Activated gamma-delta T cell treated with anti-CD3 and anti-CD28 coated beads, Interleukin-2, amount 50 U/mL, for 16 hours (primary cell): ENCODE results near the gene HS3ST5.
"Not testable (repeated sequence)": the region's sequence is repeated elsewhere in the genome, so short reads cannot be mapped to it uniquely, and the experiment has no call there.

Experiments
- DNase-seq: peaks from one replicate; pipeline ENCODE4 v3.0.0-alpha.2; 2020; ENCODE audit warnings: low read depth

Gene HS3ST5

DNA sequence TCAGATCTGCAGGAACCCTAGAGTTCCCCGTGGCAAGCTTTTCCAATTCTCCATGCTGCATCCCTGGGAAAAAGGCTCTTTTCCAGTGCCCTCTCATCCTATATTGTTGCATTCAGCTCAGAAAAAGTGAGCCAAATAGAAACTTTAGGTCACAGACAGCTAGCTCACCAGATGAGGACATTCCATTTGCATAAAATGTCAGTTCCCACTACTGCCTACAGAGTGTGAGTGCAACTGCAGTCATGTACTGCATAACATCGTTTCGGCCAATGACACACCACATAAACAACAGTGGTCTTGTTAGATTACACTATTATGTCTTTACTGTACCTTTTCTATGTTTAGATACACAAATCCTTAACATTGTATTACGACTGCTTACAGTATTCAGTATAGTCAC, 8.6 kb downstream of the HS3ST5 start:
- DNase-seq: no peak

DNA sequence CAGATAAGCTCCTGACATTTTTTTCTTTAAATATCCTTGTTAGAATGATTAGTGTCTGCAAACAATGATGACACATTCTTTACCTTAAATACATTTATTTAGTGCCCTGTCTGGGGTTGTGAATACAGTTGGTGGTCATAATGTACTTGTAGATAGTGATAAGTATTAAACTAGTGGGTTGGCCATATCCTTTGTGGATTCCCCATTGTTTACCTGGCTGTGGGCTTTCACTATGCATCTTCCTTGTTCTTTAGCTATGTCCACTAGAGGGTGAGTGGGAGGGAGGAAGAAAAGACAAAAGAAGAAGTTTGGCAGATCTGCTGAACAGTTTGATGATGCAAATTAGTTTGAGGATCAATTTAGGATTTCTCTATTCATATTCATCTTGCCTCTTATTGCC, 15.7 kb downstream of the HS3ST5 start:
- DNase-seq: no peak

DNA sequence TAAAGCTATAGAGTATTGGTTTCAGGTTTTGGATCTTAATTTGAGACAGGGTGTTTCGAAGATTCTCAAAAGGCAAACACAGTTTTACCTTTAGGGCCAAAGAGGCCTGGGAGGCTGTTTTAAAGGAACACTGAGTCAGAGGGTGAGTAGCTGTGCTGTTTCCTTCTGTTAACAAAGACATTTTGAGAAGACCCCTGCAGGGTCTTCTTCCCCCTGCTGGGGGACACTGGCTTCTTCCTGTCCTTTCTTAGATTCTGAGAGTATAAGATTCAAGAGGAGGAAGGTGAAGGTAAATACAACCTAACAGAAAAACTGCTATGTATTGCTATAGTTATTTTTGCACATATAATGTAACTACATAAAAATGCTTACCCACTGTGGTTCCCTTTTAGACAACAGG, 19.0 kb downstream of the HS3ST5 start:
- no peak for DNase-seq

DNA sequence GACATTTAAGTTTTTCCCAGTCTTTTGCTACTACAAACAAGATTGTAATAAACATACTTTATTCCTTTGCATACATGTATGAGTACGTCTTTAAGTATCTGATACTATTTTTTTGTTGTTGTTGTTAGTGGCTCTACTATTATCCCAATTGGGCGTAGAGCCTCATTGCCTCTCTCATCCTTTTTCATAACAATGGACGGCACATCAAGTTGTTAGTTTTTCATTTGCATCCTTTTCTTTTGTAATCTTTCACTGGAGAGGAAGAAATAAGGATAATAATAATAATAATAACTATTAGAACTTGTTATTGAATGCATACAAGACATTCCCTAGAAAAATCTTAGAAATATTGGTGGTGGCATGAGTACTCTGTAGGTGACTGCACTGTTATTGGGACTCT, 23.1 kb downstream of the HS3ST5 start:
- no peak for DNase-seq

DNA sequence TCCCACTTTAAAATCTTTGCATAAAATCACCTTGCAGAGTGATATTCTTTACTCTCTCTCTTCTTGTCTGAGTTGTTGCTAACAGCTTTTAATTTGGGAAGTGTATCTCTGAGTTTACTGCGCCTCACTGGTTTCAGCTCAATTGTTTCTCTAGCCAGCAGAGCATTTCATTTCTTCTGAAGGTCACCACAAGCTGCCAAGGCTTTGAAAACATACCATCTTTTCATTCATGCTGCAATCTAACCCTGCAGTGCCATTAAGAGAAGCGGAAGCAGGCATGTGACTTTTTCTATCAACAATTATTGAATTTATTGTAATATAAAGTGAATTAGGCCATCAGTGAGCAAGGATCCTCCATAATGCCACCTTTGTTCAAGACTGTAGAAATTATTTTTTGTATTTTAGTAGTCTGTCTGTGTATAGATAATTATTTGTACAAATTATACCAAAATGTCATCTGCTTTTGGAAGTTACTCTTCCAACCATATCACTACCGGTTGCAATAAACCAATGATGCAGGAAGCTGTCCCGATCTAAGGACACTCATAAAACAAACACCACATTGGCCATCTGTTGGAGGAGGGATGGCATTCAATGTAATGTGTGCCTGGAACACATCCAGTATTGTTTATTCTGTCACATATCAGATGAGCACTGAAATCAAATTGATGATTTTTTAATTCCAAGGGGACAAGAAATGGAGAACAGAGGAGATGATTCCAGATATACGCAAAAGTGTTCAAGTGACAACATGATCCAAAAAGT, 26.8 kb downstream of the HS3ST5 start:
- no peak for DNase-seq

DNA sequence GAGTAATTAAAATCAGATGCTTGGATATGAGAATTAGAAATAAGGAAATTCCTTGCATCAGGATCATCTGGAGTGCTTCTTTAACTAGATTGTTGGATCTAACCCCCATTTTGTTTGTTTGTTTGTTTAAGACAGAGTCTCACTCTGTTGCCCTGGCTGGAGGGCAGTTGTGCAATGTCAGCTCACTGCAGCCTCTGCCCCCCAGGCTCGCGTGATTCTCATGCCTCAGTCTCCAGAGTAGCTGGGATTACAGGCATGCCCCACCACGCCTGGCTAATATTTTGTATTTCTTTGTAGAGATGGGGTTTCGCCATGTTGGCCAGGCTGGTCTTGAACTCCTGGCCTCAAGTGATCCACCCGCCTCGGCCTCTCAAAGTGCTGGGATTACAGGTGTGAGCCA, 29.0 kb downstream of the HS3ST5 start:
- DNase-seq: not testable (repeated sequence)

DNA sequence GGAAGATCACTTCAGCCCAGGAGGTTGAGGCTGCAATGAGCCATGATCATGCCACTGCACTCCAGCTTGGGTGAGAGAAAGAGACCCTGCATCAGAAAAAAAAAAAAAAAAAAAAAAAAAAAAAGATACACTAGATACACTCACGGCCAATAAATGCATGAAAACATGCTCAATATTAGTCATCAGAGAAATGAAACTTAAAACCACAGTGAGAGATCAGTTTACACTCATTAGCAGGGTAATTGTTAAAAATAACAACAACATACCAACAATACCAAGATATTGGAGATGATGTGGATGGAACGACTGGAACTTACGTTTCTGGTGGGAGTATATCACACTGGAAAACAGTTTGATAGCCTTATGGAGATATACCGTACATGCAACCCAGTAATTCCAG, 29.9 kb downstream of the HS3ST5 start:
- DNase-seq: no peak

DNA sequence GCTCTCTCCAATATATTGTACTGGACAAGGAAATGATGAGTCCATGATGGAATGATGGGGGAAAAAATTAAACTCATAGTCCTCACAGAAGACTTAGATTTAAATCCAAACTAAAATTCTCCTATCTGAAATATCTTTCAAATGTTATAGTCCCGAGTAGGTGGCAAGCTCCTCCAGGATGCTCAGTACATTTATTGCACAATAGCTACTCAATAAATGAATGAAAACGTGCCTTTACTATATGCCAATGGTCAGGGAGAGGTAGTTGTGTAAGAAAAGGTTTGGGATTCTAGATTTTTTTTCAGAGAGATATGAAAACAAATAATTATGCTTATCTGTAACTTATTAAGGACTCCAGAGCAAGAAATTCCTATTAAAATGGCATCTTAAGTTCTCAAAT, 32.8 kb downstream of the HS3ST5 start:
- no peak for DNase-seq

DNA sequence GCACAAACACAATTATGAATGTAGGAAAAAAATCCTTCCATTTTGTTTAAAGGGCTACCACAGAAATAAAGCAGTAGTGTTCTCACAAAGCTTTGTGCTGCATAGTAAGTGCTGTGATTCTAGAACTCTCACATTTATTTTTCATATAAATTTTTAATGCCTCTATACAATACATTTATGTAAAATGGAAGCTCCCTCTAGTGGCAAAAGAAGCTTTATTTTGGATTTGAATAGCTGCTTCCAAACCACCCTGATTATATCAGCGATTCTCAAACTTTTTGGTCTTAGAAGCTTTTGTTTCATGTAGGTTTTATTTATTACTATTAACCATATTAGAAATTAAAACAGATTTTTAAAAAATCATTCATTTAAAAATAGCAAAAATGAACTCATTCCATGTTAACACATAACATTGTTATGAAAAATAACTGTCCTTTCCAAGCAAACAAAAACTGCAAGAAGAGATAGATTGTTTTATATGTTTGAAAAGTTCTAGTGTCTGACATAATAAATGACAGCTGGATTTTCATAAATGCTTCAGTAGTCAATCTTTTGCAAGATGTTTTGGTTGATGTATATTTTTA, 38.4 kb downstream of the HS3ST5 start:
- no peak for DNase-seq

DNA sequence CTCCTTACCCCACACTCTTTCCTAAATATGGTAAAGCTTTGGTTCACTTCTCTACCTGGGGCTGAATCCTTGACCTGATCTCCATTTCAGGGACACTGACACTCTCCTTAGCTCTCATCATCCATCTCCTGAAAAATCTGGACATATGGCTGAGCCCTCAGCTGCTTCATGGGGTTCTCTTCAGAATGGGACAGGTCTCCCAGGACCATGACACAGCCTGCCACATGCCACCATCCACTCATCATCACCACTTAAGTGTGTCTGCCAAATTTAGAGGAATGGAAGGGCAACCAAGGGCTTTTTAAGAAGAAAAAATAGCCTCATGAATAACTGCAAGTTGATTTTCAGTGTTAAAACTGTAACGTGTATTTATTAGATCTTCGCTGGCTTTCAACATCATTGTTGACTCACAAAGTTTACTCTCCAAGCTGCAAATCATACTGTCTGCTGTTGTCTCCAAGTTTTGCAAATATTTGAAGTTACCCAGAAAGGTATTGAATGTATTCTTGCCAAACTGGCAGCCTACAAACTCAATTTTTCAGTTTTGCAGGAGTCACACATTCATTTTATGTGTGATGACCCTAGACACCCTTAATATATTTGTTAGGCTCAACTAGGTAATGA, 41.1 kb downstream of the HS3ST5 start:
- no peak for DNase-seq

DNA sequence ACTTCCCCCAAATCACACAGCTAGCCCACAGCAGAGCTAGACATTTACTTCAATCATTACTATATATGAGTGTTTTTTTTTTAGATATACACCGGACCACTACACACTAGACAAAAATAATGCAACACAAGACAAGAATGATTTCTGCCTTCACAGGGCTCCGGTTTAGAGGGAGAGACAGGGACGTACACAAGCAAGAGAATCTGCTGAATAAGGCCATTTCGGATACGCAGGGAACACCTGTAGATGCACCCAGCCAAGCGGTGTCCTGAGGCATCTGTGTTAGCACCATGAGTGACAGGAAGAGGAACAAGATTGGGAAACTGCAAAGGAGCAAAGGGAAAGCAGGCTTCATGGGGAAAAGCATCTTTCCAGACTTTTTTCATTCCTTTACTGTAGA, 45.7 kb downstream of the HS3ST5 start:
- DNase-seq: no peak

DNA sequence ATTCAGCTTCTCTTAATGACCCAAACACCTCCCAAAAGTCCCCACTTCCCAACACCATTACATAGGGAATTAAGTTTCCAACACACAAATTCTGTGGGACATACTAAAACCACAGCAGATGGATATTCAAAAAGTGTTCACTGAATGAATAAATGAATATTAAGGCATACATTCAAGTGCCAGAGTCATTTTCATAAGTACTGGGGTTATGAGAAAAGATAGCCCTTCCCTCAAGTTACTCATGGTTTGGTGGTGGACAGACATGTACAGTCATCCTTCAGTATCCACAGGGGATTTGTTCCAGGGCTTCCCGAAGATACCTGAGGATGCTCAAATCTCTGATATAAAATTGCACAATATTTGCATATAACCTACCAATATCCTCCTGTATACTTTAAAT, 50.4 kb downstream of the HS3ST5 start:
- no peak for DNase-seq

DNA sequence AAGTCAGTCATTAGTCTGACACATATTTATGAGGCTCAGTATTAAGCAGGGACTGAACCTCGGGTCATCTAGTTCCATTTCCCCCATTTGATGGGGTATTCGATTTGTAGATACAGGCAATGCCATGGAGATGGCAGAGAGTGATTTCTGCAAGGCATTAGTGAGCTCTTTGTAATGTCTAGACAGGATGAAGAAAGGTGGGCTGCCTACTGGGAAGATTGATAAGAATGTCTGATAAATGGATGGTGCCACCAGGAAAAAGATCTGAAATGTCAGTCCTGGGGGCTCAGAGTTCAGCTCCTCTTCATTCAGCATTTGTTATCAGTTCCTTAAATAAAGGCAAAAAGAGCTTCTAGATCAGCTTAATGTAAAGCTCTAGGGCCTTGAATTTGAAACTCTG, 51.4 kb downstream of the HS3ST5 start:
- DNase-seq: no peak

DNA sequence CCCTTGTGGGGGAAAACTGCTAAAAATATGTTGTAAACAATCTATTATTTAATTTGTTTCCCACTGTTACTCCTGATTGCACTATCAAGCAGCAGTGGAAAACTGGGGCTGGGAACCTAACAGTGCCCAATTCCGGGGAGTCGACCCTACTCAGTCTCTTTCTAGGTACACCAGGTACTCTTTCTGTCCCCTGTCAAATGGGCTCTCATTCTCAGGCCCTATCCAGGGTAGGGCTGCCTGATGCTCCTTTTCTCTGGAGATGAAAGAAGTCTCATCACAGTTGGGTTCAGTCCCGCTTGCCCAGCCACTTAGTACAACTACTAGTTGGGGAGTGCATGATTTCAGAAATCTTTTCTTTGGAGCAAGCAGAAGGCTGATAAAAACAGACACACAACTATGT, 52.0 kb downstream of the HS3ST5 start:
- DNase-seq: no peak

DNA sequence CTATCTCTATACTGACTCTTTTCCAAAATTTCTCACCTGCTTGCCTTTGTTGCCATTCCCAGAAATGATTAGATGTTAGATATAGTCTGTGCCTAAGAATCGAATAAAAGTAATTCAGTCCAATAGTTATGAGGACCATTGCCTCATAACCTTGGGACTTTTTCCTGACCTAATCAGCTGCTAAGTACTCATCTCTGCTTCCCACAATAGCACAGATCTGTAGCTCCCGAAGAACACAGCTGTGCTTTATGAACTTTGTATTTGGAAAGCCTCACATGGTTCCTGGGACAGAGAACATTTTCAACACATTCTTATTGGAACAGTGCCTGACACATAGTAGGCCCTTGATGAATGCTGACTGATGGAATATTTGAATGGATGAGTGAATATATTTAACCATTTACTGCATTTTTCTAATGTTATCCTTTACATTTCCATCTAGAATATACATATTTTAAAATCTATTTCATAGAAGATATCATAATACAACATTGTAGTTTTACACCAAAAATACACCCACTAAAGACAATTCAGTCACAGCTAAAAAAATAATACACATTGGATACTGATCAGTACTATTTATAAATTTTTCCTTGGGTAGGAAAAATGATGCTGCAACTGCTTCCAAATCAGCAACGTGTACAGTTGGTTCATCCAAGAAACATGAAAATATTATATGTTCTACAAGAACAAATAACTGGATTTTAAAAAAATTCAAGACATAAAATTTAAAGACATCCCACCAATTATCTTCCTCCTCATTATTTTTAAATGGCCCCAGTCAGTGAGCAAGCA, 53.9 kb downstream of the HS3ST5 start:
- no peak for DNase-seq

DNA sequence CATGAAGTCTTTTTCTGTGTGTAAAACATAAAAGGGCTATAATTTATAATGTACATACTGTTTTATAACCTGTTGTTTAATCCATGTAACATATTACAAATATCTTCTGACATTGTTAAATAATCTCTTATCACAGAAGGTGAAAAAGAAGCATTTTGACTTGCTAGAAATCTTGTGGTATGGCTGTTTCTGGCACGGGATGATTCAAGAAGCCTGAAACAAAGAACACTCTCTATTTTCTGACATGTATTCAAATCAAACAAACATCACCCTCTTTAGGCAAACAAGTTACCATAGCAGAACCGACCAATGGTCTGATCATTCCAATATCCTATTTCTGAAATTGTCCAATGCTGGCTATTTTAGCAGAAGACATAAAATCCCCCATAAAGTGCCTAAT, 55.4 kb downstream of the HS3ST5 start:
- no peak for DNase-seq

DNA sequence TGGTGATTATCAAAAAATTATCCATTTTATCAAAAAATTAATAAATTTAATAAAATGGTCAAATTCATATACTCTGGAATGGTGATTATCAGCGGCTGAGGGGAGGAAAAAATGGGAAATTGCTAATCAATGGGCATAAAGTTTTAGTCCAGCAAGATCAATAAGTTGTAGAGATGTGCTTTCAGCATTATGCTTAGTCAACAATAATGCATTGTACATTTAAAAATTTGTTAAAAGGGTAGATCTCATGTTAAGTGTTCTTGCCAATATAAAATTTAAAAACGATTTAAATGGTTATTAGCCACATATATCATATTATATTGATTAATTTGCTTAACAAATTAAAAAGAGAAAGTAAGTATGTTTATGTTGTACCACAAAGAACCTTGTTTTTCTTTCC, 56.6 kb downstream of the HS3ST5 start:
- no peak for DNase-seq

DNA sequence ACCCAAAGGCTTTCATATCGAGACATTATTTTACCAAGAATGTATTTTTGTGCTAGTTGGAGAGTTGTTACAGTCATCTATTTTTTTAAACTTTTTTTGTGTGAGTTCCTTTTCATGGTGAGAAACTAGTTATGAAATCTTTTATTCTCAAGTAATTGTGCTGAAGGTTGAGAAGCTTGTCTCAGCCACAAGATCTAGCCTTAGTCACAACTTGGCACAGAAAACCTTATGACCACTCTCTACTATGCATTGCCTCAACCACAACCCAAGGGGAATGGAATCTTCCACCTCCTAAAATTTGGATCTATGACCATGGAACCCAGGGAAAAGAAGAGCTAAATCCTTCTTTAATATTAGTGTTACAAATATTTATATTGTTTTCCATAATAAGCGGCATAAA, 58.5 kb downstream of the HS3ST5 start:
- DNase-seq: no peak

DNA sequence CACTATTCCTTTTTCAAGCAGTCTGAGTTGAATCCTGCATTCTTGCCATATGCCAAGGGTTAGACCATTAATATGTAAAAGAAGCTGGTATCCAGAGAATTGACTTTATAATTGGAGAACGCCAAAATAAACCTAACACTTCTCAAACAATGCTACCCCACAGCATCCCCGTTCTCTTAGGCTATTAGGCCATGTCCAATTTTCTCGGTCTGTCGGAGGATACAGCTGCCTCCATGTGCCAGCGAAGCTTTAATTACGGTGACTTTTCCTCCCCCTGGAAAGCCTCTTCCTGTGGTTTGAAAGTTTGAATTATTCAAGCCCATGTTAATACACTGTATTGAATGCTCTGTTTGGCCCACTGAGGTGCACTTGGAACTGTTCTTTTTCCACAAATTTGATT, 60.5 kb downstream of the HS3ST5 start:
- DNase-seq: no peak

DNA sequence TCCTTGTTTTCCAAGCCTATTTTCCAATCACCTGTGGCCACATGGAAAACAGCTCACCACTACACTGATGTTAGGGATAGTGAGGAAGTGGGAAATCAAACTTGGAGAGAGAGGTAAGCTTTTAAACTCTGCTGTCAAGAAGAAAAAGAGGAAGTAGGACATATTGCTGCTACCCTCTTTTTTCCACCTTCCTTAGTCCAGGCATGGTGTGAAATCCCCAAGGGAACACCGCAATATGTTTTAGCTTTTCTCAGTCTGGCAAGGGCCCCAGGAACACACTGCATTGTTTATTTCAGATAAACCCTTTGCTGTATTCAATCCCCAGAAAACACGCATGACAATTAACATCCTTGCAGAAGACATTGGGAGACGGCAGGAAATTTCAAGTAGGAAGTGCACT, 61.3 kb downstream of the HS3ST5 start:
- DNase-seq: no peak

DNA sequence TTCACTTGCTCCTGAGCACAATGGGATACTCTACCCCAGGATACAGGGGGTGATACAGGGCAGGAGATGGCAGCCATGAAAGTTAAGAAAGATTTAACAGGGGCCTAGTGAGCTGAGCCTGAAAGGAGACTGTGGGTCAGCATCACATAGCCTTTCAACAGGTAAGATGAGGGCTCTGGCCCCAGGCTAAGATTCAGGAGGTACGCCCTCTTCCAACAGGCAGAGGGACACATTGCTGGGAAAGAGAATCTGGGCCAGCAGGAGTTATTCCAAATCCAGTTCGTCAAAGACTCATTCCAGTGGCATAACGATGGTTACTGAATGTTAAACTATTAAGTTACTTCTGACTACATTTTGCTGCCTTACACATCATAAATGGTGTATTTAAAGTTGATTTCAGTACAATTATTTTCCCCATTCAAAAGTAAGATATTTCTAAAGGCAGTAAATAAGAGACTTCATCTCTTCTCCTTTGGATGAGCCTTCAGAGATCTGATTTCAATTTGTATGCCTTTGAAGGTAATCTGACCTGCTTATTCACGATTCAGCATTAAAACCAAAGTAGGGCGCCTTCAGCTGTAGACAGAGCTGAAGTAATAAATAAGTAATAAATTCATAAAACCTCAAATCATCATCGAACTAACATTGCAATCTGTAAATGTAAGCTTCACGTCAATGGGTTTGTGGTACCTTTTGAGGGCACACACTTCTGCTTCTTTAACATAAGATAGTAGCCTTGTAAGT, 62.4 kb downstream of the HS3ST5 start:
- no peak for DNase-seq

DNA sequence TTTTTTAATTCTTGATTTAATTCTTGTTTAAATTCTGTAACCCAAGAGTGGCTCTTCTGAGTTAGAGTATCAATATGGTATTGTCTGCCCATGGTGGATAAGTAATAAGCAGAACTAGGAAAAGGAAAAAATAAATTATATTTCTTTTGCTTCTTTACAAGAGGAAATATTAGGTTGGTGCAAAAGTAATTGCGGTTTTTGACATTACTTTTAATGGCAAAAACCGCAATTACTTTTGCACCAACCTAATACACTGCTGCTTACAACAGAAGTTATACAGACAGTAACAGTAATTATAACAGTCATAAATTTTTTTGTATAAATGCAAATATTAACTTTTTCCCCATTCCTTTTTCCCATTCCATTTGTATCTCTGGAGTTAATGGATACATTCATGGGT, 65.6 kb downstream of the HS3ST5 start:
- DNase-seq: no peak
